Vagina (tissue), 2 donors: ENCODE results near the gene GPR173.

Source experiments
- CTCF ChIP-seq, 3 experiments: fragments of 450-650 bp in 2 of 3; fragments of 200-600 bp in 1 of 3; sonication (generic) in 1 of 3; IDR thresholded peaks; one replicate each; pipeline ENCODE4 v1.5.1; 2017 to 2019; ENCODE audit warnings: antibody characterized with exemption in 3 of 3, mild to moderate bottlenecking in 2 of 3, moderate library complexity in 2 of 3
- POLR2A ChIP-seq, 2 donors: fragments of 450-650 bp; IDR thresholded peaks; one replicate each; pipeline ENCODE4 v1.6.1; 2017; ENCODE audit warnings: antibody characterized with exemption in 2 of 2, mild to moderate bottlenecking in 2 of 2, moderate library complexity in 2 of 2

- no peak for TF ChIP-seq CTCF (IDR thresholded peaks at IDR 0.05)
- TF ChIP-seq POLR2A (IDR thresholded peaks at IDR 0.05): no peak
Measured at GRCh38 chrX:53047228-53047627, 1.4 kb upstream of the GPR173 start.
